Stimulated activated CD8-positive, alpha-beta memory T cell treated with anti-CD3 and anti-CD28 coated beads, Interleukin-7, amount 100 ng/mL, for 24 hours (primary cell): Measurements from ENCODE around the gene MYOF.
"Not testable (repeated sequence)": the region's sequence is repeated elsewhere in the genome, so short reads cannot be mapped to it uniquely, and the experiment has no call there.

Experiments
- DNase-seq: peaks from one replicate; pipeline ENCODE4 v3.0.0-alpha.2; 2020; ENCODE audit warnings: low read depth

MYOF gene

DNA sequence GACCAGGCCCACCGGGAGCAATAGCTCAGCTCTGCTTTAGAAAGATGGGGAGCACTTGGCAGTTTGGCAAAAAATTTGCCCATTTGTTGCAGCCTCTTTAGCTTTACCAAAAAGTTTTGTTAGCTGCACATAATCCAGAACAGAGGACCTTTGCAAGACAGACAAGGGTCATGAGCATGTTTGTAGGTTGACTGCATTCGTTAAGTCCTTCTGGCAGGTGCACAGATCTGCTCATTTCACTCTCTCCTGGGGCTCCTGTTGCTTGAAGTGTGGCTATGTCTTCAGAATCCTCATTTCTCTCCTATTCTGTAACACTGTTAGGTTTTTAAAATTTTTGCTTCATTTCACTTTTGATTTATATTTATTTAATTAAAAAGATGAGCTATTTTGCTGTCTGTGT is 96.8 kb downstream of the MYOF start:
- DNase-seq: no peak

GRCh38 chr10:93384006-93384405 is 98.1 kb downstream of the MYOF start:
- DNase-seq: no peak

- DNase-seq: no peak
Measured at GRCh38 chr10:93383562-93383981, 98.6 kb downstream of the MYOF start.

DNA sequence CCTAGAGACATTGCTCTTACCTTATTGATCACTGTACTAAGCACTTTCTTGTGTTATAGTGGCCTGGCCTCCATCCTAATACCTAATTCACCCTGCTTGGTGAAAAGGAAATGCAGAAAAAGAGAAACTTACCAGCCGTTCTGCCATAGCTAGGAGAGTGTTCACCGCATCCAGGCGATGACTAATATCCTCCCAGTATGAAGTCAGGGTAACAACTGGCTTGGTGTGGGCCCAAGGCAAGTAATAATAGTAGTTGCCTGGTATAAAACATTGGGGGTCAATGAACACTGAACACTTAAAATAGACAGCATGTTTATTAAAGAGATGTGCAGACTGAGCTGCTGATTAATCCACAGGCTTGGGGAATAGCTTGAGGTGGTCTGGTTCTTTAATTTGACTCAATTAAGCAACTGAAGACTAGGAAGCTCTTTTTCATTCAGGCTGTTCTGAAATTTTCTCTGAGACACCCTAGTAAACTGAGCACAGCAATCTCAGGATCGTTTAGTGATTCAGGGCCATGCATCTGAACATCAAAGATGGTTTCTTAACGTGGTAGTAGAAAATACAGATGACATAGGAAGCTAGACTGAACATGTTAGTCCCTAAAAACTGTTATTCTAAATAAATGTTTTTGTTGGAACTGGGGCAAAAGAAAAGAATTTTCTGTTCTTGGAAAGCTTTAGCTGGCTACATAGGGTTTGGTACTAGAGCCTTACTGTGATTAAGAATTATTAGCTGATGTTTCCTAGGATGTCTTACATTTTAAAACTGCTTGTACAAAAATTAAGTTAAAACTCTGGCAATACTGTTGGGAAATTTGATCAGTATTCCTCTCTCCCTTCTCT is 102.2 kb downstream of the MYOF start:
- no peak for DNase-seq

- DNase-seq: no peak
Measured at GRCh38 chr10:93378997-93379730, 103.0 kb downstream of the MYOF start.

- no peak for DNase-seq
Measured at GRCh38 chr10:93378039-93378438, 104.1 kb downstream of the MYOF start.

- no peak for DNase-seq
Measured at GRCh38 chr10:93376372-93377293, 105.5 kb downstream of the MYOF start.

- no peak for DNase-seq
Measured at GRCh38 chr10:93370961-93371360, 111.2 kb downstream of the MYOF start.

- no peak for DNase-seq
Measured at GRCh38 chr10:93369588-93370164, 112.5 kb downstream of the MYOF start.

GRCh38 chr10:93368210-93368609 is 113.9 kb downstream of the MYOF start:
- no peak for DNase-seq

GRCh38 chr10:93367664-93368063 is 114.5 kb downstream of the MYOF start:
- DNase-seq: no peak

DNA sequence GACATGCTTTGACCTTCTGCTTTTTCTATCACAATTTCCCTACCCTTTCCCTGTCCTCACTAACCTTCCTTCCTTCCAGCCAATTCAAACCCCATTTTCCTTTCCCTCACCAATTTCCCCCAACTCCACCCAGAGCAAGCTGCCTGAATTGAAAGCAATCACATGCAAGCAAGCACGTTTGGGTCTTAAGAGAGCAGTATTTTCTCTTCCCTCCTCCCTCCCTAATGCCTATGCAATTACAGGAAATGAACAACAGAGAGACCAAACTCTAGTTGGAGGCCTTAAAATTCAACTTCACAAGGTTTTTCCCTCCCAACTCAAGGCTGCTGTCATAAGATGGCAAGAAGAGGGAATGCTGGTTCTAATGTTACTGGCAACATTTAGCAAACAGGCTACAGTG is 117.2 kb downstream of the MYOF start:
- DNase-seq: no peak

GRCh38 chr10:93363891-93364648 is 118.1 kb downstream of the MYOF start:
- DNase-seq: no peak

DNA sequence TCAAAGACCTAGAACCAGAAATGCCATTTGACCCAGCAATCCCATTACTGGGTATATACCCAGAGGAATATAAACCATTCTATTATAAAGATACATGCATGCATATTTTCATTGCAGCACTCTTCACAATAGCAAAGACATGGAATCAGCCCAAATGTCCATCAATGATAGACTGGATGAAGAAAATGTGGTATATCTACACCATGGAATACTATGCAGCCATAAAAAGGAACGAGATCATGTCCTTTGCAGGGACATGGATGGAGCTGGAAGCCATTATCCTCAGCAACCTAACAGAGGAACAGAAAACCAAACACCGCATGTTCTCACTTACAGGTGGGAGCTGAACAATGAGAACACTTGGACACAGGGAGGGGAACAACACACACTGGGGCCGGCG is 123.7 kb downstream of the MYOF start:
- not testable (repeated sequence) for DNase-seq

DNA sequence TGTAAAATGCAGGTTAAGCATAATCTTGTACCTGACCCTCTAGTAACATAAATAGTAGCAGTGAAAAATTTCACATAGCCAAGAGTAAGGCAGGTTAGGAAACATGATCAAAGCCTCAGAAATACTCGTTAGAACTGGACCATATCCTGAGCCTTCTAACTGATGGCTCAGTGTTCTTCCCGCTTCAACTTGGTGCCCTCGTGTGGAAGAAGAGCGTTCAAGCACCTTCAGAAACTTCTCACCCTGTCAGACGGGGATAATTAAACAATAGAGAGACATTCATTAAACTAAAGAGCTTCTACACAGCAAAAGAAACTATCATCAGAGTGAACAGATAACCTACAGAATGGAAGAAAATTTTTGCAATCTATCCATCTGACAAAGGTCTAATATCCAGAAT is 124.5 kb downstream of the MYOF start:
- no peak for DNase-seq

DNA sequence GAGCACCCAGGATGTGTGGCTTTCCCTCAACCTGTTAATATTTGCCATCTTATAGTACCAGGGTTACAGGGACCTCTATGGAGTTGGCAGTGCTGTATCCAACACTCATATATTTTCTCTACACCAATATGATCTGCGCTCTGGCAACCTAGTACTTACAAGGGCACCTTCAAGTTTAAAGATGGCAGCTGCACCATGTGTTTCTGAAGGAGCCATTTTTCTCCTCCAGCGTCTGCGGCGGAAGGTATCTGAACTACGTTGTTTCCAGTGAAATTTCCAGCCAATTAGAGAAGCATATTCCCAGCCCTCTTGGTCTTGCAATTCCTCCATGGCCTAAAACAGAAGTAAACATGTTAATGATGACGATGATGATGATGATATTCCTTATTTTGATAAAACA is 125.6 kb downstream of the MYOF start:
- no peak for DNase-seq

GRCh38 chr10:93352638-93353383 is 129.3 kb downstream of the MYOF start:
- DNase-seq: no peak

GRCh38 chr10:93346694-93347093 is 135.4 kb downstream of the MYOF start:
- DNase-seq: no peak

GRCh38 chr10:93346108-93346507 is 136.0 kb downstream of the MYOF start:
- no peak for DNase-seq

- no peak for DNase-seq
Measured at GRCh38 chr10:93344691-93345090, 137.4 kb downstream of the MYOF start.
